GM18867 (cell line): ENCODE data around the gene RBM3.
A peak's percentile ranks its signal among the peaks of the same experiment; 100 is the strongest.

Experiments
- ATAC-seq: cut with Tn5 transposase; IDR thresholded peaks from one replicate; pipeline ENCODE4 v1.9.1; 2021; ENCODE audit warnings: mild to moderate bottlenecking, moderate library complexity; ENCODE audit not compliant: unreplicated experiment

The RBM3 gene

GRCh38 chrX:48575642-48576041 lies 1.4 kb downstream of the RBM3 start:
- no peak for ATAC-seq

- ATAC-seq: no peak
These were observed 1.8 kb downstream of the RBM3 start for GRCh38 chrX:48576108-48576507.

GRCh38 chrX:48578661-48579128 lies 4.4 kb downstream of the RBM3 start:
- no peak for ATAC-seq

GRCh38 chrX:48579259-48579658 lies 5.0 kb downstream of the RBM3 start:
- no peak for ATAC-seq

GRCh38 chrX:48580662-48581061 lies 6.4 kb downstream of the RBM3 start:
- ATAC-seq: no peak

GRCh38 chrX:48584698-48585097 lies 10.4 kb downstream of the RBM3 start:
- no peak for ATAC-seq

GRCh38 chrX:48589482-48590162 lies 15.3 kb downstream of the RBM3 start:
- no peak for ATAC-seq

GRCh38 chrX:48590203-48591103 lies 16.2 kb downstream of the RBM3 start:
- no peak for ATAC-seq

- no peak for ATAC-seq
These were observed 17.0 kb downstream of the RBM3 start for GRCh38 chrX:48591255-48591791.

GRCh38 chrX:48592971-48593370 lies 18.7 kb downstream of the RBM3 start:
- ATAC-seq: no peak

GRCh38 chrX:48595929-48596328 lies 21.6 kb downstream of the RBM3 start:
- no peak for ATAC-seq

- peak; percentile 74 for ATAC-seq
These were observed 23.3 kb downstream of the RBM3 start, which contains the start of gene WDR13 for GRCh38 chrX:48597353-48598264. Gene WDR13, plus strand, starts transcription at chrX:48597492. Its CDS starts 505 bp downstream, at chrX:48597997.

- ATAC-seq: no peak
These were observed 24.3 kb downstream of the RBM3 start for GRCh38 chrX:48598614-48599013.

- no peak for ATAC-seq
These were observed 25.1 kb downstream of the RBM3 start for GRCh38 chrX:48599341-48599740.

GRCh38 chrX:48600226-48600625 lies 25.9 kb downstream of the RBM3 start:
- no peak for ATAC-seq

GRCh38 chrX:48601741-48602394 lies 27.6 kb downstream of the RBM3 start:
- no peak for ATAC-seq

GRCh38 chrX:48604701-48605100 lies 30.4 kb downstream of the RBM3 start:
- ATAC-seq: no peak

GRCh38 chrX:48606091-48606490 lies 31.8 kb downstream of the RBM3 start:
- no peak for ATAC-seq

GRCh38 chrX:48611703-48612102 lies 37.4 kb downstream of the RBM3 start:
- no peak for ATAC-seq

GRCh38 chrX:48613502-48614160 lies 39.3 kb downstream of the RBM3 start:
- ATAC-seq: no peak
